ENCODE data around the gene TMUB1.

Gene TMUB1

GRCh38 chr7:151035026-151035717 lies 48.1 kb downstream of the TMUB1 start:
- TF ChIP-seq CTCF (IDR thresholded peaks at IDR 0.05; ENCODE audit: insufficient read depth, low read depth, low read length, missing control alignments): no peak
- no peak overlapping the region for H3K4me3 ChIP-seq (ENCODE audit: low read length)

GRCh38 chr7:151034312-151035025 lies 48.8 kb downstream of the TMUB1 start:
- no peak overlapping the region for H3K4me3 ChIP-seq (ENCODE audit: low read length)
- TF ChIP-seq CTCF (IDR thresholded peaks at IDR 0.05; ENCODE audit: insufficient read depth, low read depth, low read length, missing control alignments): no peak
- DNase-seq (ENCODE audit: low read depth): no peak

More at GRCh38 chr7:151035026-151035717, 48.1 kb downstream of the TMUB1 start:
- no peak for DNase-seq (ENCODE audit: low read depth)

- TF ChIP-seq CTCF (IDR thresholded peaks at IDR 0.05; ENCODE audit: insufficient read depth, low read depth, low read length, missing control alignments): no peak
- no peak overlapping the region for H3K4me3 ChIP-seq (ENCODE audit: low read length)
- DNase-seq (ENCODE audit: low read depth): no peak
These were observed 49.4 kb downstream of the TMUB1 start for GRCh38 chr7:151033864-151034249.

- peak; percentile 6 for TF ChIP-seq CTCF (IDR thresholded peaks at IDR 0.05; ENCODE audit: insufficient read depth, low read depth, low read length, missing control alignments)
- peak; percentile 23 for DNase-seq (ENCODE audit: low read depth)
- H3K4me3 ChIP-seq (ENCODE audit: low read length): no peak overlapping the region
These were observed 50.1 kb downstream of the TMUB1 start for GRCh38 chr7:151032936-151033863.

Data from epithelial cell of esophagus (primary cell).